ENCODE measurements around the gene FAM184A.

Gene FAM184A

GRCh38 chr6:119034827-119035458 lies 43.5 kb downstream of the FAM184A start:
- no peak for TF ChIP-seq CTCF (IDR thresholded peaks at IDR 0.05; ENCODE audit: control insufficient read depth, extremely low read depth, insufficient read depth)
- no peak for DNase-seq (ENCODE audit: low read depth)
- no peak overlapping the region for H3K4me3 ChIP-seq (ENCODE audit: low read depth, low read length)

- no peak overlapping the region for H3K4me3 ChIP-seq (ENCODE audit: low read depth, low read length)
- no peak for DNase-seq (ENCODE audit: low read depth)
- no peak for TF ChIP-seq CTCF (IDR thresholded peaks at IDR 0.05; ENCODE audit: control insufficient read depth, extremely low read depth, insufficient read depth)
Measured at GRCh38 chr6:119032428-119032827, 46.0 kb downstream of the FAM184A start.

DNA sequence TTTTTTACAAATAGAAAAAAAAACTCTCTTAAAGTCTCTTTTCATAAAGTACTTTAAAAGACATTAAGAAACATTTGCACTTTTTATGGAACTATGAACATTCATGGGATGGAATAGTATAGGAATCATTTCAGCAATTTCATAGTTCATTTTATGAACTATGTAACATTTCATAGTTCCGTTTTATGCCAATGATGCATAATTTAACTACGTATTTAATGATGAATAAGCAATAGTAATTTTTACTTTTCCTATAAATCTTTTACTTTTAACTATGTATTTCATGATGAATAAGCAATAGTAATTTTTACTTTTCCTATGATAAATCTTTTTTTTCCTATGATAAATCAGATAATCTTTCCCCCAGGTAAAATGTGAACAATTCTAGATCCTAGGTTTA lies 47.7 kb downstream of the FAM184A start:
- DNase-seq (ENCODE audit: low read depth), result no peak
- TF ChIP-seq CTCF (IDR thresholded peaks at IDR 0.05; ENCODE audit: control insufficient read depth, extremely low read depth, insufficient read depth), result no peak
- H3K4me3 ChIP-seq (ENCODE audit: low read depth, low read length), result no peak overlapping the region

DNA sequence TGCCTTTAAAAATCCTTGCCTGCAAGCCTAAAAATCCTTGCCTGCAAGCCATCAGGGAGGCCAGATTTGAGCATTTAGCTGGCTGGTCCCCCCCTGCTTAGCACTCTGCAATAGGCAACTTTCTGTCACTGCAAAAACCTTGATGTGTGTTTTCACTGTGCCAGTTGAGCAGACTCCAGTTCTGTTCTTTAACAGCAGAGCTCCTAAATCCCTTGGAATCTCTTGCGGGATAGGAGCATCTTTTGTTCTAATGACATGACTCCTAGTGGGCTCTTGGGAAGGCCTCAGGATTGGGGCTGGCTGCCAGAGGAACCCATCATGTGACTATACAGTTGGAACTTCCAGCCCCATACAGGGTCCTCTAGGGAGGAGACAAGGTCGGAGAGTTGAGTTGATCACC lies 50.4 kb downstream of the FAM184A start:
- no peak overlapping the region for H3K4me3 ChIP-seq (ENCODE audit: low read depth, low read length)
- no peak for TF ChIP-seq CTCF (IDR thresholded peaks at IDR 0.05; ENCODE audit: control insufficient read depth, extremely low read depth, insufficient read depth)
- DNase-seq (ENCODE audit: low read depth), result no peak

DNA sequence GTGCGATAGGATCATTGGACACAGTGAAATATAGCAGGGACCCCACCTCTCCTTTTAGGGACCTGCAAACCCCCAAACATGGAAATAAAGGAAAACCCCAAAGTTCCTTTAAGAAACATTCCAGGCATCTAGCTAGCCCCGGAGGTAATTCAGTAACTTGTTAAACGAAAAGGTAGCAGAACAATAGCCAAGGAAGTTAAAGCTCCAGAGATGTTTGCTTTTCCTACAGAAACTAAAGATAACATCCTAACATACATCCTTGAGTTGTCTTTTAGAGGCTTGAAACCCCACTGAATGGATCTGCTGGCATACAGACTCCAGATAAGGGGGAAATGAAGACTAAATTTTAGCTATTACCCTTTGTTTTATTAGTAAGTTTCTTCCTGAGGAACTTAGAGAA lies 51.0 kb downstream of the FAM184A start:
- DNase-seq (ENCODE audit: low read depth), result no peak
- no peak for TF ChIP-seq CTCF (IDR thresholded peaks at IDR 0.05; ENCODE audit: control insufficient read depth, extremely low read depth, insufficient read depth)
- H3K4me3 ChIP-seq (ENCODE audit: low read depth, low read length), result no peak overlapping the region

GRCh38 chr6:119026822-119027221 lies 51.6 kb downstream of the FAM184A start:
- no peak for TF ChIP-seq CTCF (IDR thresholded peaks at IDR 0.05; ENCODE audit: control insufficient read depth, extremely low read depth, insufficient read depth)
- no peak for DNase-seq (ENCODE audit: low read depth)
- no peak overlapping the region for H3K4me3 ChIP-seq (ENCODE audit: low read depth, low read length)

- no peak for TF ChIP-seq CTCF (IDR thresholded peaks at IDR 0.05; ENCODE audit: control insufficient read depth, extremely low read depth, insufficient read depth)
- no peak overlapping the region for H3K4me3 ChIP-seq (ENCODE audit: low read depth, low read length)
- no peak for DNase-seq (ENCODE audit: low read depth)
Measured at GRCh38 chr6:119025793-119026192, 52.7 kb downstream of the FAM184A start.
